HFFc6 (cell line): ENCODE data around the gene GCSAM. TPM values are rescaled to one million over a fixed set of nuclear protein-coding genes. Genes with fewer than 3 reads are reported as not detected.

Experiments
- DNase-seq: peaks from one replicate; pipeline ENCODE4 v3.0.0-alpha.2; 2018
- H3K27ac Mint-ChIP-seq: 2 replicates; pipeline ENCODE4 v1.8.0; 2020; ENCODE audit warnings: mild to moderate bottlenecking, mixed read lengths
- H3K27me3 Mint-ChIP-seq: 2 replicates; pipeline ENCODE4 v1.8.0; 2021; ENCODE audit warnings: mild to moderate bottlenecking, moderate library complexity, mixed read lengths; ENCODE audit not compliant: insufficient read depth
- H3K36me3 Mint-ChIP-seq: 2 replicates; pipeline ENCODE4 v1.8.0; 2021; ENCODE audit warnings: low read depth, mixed read lengths
- H3K4me1 Mint-ChIP-seq: 2 replicates; pipeline ENCODE4 v1.8.0; 2020; ENCODE audit warnings: low read depth, mixed read lengths
- H3K4me3 Mint-ChIP-seq: 2 replicates; pipeline ENCODE4 v1.8.0; 2020; ENCODE audit warnings: mild to moderate bottlenecking, moderate library complexity, mixed read lengths
- H3K9me3 Mint-ChIP-seq: 2 replicates; pipeline ENCODE4 v1.8.0; 2020; ENCODE audit warnings: mild to moderate bottlenecking, mixed read lengths
- total RNA-seq, 6 experiments: library from RNA; stranded (reverse); fragmentation: NEBNext Ultra II Directional; extraction: Animal tissue kit (Norgen Biotek cat#: 25700); gene quantifications; 2 replicates in 1 of 6; 3 replicates in 5 of 6; pipeline ENCODE4 v1.2.3, GENCODE V29; 2021
- TF ChIP-seq, protein P1 (sequence below): fragments of 200-600 bp; sonication (generic); IDR thresholded peaks from 2 replicates; pipeline ENCODE4 v1.5.0; 2021; ENCODE audit warnings: antibody characterized with exemption, mild to moderate bottlenecking

GCSAM gene
- total RNA-seq, 6 experiments from 2014 or later: not detected

GRCh38 chr3:112140584-112140983 is 7.5 kb upstream of the GCSAM start:
- no peaks in the 10 kb centered on the region; the same call in 1 of the 2 replicates for H3K27me3 Mint-ChIP-seq
- H3K9me3 Mint-ChIP-seq: peaks cover 4% of the 10 kb centered on the region; the same call in 1 of the 2 replicates

GRCh38 chr3:112138219-112138969 is 5.3 kb upstream of the GCSAM start:
- H3K9me3 Mint-ChIP-seq: no peaks in the 10 kb centered on the region
- no peaks in the 10 kb centered on the region; the same call in 1 of the 2 replicates for H3K27me3 Mint-ChIP-seq
- no peak overlapping the region for H3K4me3 Mint-ChIP-seq
- H3K36me3 Mint-ChIP-seq: no peaks in the 10 kb centered on the region
- no peak overlapping the region for H3K27ac Mint-ChIP-seq
- TF ChIP-seq, protein P1, sequence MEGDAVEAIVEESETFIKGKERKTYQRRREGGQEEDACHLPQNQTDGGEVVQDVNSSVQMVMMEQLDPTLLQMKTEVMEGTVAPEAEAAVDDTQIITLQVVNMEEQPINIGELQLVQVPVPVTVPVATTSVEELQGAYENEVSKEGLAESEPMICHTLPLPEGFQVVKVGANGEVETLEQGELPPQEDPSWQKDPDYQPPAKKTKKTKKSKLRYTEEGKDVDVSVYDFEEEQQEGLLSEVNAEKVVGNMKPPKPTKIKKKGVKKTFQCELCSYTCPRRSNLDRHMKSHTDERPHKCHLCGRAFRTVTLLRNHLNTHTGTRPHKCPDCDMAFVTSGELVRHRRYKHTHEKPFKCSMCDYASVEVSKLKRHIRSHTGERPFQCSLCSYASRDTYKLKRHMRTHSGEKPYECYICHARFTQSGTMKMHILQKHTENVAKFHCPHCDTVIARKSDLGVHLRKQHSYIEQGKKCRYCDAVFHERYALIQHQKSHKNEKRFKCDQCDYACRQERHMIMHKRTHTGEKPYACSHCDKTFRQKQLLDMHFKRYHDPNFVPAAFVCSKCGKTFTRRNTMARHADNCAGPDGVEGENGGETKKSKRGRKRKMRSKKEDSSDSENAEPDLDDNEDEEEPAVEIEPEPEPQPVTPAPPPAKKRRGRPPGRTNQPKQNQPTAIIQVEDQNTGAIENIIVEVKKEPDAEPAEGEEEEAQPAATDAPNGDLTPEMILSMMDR: 0 out of 2 replicates have a peak, but pooled peaks have one; percentile 6
- DNase-seq: no peak
- peaks cover 10% of the 10 kb centered on the region for H3K4me1 Mint-ChIP-seq

More at GRCh38 chr3:112140584-112140983, 7.5 kb upstream of the GCSAM start:
- no peak for DNase-seq
- 0 out of 2 replicates have a peak, but pooled peaks cover 7% of the 10 kb centered on the region for H3K4me1 Mint-ChIP-seq
- TF ChIP-seq, protein P1: no peak
- no peak overlapping the region for H3K27ac Mint-ChIP-seq
- no peak overlapping the region for H3K4me3 Mint-ChIP-seq
- H3K36me3 Mint-ChIP-seq: peaks cover 10% of the 10 kb centered on the region

DNA sequence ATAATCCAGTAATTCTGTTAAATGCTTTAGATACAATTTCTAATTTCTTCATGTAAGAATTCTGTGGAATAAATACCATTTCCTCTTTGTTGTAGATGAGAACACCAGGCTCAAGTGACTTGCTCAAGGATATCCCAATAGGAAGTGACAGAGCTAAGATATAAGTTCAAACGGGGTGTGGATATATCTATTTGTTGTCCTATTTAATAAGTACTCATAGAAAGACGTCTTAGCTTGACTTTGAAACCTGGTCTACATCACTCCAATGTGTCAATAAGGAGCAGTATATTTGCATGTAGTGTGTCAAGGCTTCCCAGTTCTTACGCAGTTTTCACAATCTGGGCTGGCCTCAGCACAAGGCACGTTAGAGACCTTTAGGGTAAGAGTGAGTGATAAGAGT is 4.7 kb upstream of the GCSAM start:
- no peak overlapping the region for H3K27ac Mint-ChIP-seq
- H3K4me1 Mint-ChIP-seq: peaks cover 6% of the 10 kb centered on the region
- no peaks in the 10 kb centered on the region for H3K9me3 Mint-ChIP-seq
- TF ChIP-seq, protein P1: no peak
- no peaks in the 10 kb centered on the region; the same call in 1 of the 2 replicates for H3K27me3 Mint-ChIP-seq
- H3K36me3 Mint-ChIP-seq: no peaks in the 10 kb centered on the region
- no peak for DNase-seq
- H3K4me3 Mint-ChIP-seq: no peak overlapping the region

GRCh38 chr3:112136959-112137693 is 4.1 kb upstream of the GCSAM start:
- Mint-ChIP-seq H3K27me3 (no peaks in the 10 kb centered on the region; the same call in 1 of the 2 replicates), H3K27ac (no peak overlapping the region), H3K9me3 (no peaks in the 10 kb centered on the region), H3K4me1 (peaks cover 6% of the 10 kb centered on the region), H3K36me3 (no peaks in the 10 kb centered on the region), H3K4me3 (no peak overlapping the region)
- TF ChIP-seq, protein P1: peak; percentile 76
- DNase-seq: peak; percentile 34

DNA sequence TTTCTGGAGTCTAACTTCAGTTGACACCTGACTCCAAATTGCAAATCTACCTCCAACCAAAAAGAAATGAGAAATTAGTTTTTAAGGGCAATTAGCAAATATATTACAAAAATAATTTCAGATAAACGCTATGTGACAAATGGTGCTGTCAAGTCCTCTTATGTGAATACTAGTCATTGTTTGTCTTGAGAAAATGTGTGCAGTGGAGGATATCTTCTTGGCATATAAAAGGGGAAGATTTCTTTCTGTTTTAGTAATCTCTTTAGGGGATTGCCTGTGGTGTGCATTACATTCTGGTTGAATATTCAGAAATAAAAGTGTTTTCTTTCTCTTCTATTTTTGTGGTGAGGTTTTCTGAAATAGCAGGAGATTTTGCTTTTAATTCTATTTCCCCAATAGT is 3.0 kb upstream of the GCSAM start:
- Mint-ChIP-seq H3K4me3 (no peak overlapping the region), H3K9me3 (no peaks in the 10 kb centered on the region), H3K27ac (no peak overlapping the region), H3K4me1 (peaks cover 6% of the 10 kb centered on the region), H3K27me3 (no peaks in the 10 kb centered on the region; the same call in 1 of the 2 replicates), H3K36me3 (no peaks in the 10 kb centered on the region)
- TF ChIP-seq, protein P1: no peak
- no peak for DNase-seq
